ENCODE measurements around the gene COL6A1.

Gene COL6A1

GRCh38 chr21:46006547-46007491 lies 25.2 kb downstream of the COL6A1 start:
- DNase-seq (ENCODE audit: low spot score): peak; percentile 9

GRCh38 chr21:46007492-46007868 lies 25.9 kb downstream of the COL6A1 start:
- DNase-seq (ENCODE audit: low spot score): no peak

- no peak for DNase-seq (ENCODE audit: low spot score)
Observed at GRCh38 chr21:46008893-46009621, 27.5 kb downstream of the COL6A1 start.

GRCh38 chr21:46009951-46010705 lies 28.6 kb downstream of the COL6A1 start:
- DNase-seq (ENCODE audit: low spot score): no peak

GRCh38 chr21:46011267-46011967 lies 29.8 kb downstream of the COL6A1 start:
- no peak for DNase-seq (ENCODE audit: low spot score)

- no peak for DNase-seq (ENCODE audit: low spot score)
Observed at GRCh38 chr21:46012154-46012553, 30.6 kb downstream of the COL6A1 start.

- DNase-seq (ENCODE audit: low spot score): no peak
Observed at GRCh38 chr21:46014828-46015227, 33.3 kb downstream of the COL6A1 start.

GRCh38 chr21:46017148-46017547 lies 35.6 kb downstream of the COL6A1 start:
- no peak for DNase-seq (ENCODE audit: low spot score)

- no peak for DNase-seq (ENCODE audit: low spot score)
Observed at GRCh38 chr21:46017695-46018094, 36.1 kb downstream of the COL6A1 start.

GRCh38 chr21:46018615-46019014 lies 37.0 kb downstream of the COL6A1 start:
- no peak for DNase-seq (ENCODE audit: low spot score)

GRCh38 chr21:46020581-46020980 lies 39.0 kb downstream of the COL6A1 start:
- DNase-seq (ENCODE audit: low spot score): no peak

GRCh38 chr21:46021398-46021797 lies 39.8 kb downstream of the COL6A1 start:
- no peak for DNase-seq (ENCODE audit: low spot score)

- DNase-seq (ENCODE audit: low spot score): peak; percentile 53
Observed at GRCh38 chr21:46021978-46022544, 40.5 kb downstream of the COL6A1 start.

GRCh38 chr21:46022551-46023525 lies 41.3 kb downstream of the COL6A1 start:
- DNase-seq (ENCODE audit: low spot score): peak; percentile 84

GRCh38 chr21:46023555-46023954 lies 42.0 kb downstream of the COL6A1 start:
- no peak for DNase-seq (ENCODE audit: low spot score)

GRCh38 chr21:46024141-46024540 lies 42.6 kb downstream of the COL6A1 start:
- DNase-seq (ENCODE audit: low spot score): no peak

GRCh38 chr21:46025113-46025770 lies 43.7 kb downstream of the COL6A1 start:
- DNase-seq (ENCODE audit: low spot score): peak; percentile 73

- DNase-seq (ENCODE audit: low spot score): no peak
Observed at GRCh38 chr21:46027851-46028493, 46.4 kb downstream of the COL6A1 start.

GRCh38 chr21:46028573-46029091 lies 47.1 kb downstream of the COL6A1 start:
- DNase-seq (ENCODE audit: low spot score): peak; percentile 78
